Neural progenitor cell (in vitro differentiated cells): ENCODE results near the gene STK4.

Experiments
- EZH2 ChIP-seq: fragments of 200-600 bp; sonication (generic); IDR thresholded peaks from 2 replicates; pipeline ENCODE4 v1.6.1; 2017; ENCODE audit warnings: antibody characterized with exemption, mild to moderate bottlenecking, moderate library complexity
- TF ChIP-seq, protein P1 (sequence below): fragments of 200-600 bp; sonication (generic); IDR thresholded peaks from 2 replicates; pipeline ENCODE4 v1.5.1; 2017; ENCODE audit warnings: antibody characterized with exemption, mild to moderate bottlenecking

DNA sequence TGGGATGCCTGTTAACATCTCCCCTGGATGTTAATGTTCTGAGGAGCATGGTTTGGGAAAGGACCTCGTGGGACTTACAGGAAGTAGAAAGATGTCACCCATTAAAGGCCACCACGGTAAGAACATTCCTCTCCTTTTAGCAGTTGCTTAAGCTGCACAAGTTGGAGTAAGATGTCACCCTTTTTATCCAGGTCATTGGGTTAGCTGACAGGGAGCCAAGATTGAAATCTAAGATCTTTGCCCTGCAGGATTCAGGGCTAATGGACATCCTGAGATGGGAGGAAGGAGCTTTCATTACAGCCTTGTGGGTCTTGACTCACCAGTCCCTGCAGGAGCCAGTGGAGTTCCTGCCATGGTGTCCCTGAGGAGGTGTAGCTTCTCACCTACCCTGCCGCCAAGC is 34.4 kb upstream of the STK4 start:
- no peak for TF ChIP-seq EZH2
- TF ChIP-seq, protein P1, sequence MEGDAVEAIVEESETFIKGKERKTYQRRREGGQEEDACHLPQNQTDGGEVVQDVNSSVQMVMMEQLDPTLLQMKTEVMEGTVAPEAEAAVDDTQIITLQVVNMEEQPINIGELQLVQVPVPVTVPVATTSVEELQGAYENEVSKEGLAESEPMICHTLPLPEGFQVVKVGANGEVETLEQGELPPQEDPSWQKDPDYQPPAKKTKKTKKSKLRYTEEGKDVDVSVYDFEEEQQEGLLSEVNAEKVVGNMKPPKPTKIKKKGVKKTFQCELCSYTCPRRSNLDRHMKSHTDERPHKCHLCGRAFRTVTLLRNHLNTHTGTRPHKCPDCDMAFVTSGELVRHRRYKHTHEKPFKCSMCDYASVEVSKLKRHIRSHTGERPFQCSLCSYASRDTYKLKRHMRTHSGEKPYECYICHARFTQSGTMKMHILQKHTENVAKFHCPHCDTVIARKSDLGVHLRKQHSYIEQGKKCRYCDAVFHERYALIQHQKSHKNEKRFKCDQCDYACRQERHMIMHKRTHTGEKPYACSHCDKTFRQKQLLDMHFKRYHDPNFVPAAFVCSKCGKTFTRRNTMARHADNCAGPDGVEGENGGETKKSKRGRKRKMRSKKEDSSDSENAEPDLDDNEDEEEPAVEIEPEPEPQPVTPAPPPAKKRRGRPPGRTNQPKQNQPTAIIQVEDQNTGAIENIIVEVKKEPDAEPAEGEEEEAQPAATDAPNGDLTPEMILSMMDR = no peak
